ENCODE data around the gene TBC1D21. TPM values are rescaled to one million over a fixed set of nuclear protein-coding genes. Genes with fewer than 3 reads are reported as not detected.

The TBC1D21 gene
- total and polyA plus RNA-seq, 2 of the 8 experiments (the other 6 are each of a cell fraction or from before 2014, with no cell fraction given) = not detected

DNA sequence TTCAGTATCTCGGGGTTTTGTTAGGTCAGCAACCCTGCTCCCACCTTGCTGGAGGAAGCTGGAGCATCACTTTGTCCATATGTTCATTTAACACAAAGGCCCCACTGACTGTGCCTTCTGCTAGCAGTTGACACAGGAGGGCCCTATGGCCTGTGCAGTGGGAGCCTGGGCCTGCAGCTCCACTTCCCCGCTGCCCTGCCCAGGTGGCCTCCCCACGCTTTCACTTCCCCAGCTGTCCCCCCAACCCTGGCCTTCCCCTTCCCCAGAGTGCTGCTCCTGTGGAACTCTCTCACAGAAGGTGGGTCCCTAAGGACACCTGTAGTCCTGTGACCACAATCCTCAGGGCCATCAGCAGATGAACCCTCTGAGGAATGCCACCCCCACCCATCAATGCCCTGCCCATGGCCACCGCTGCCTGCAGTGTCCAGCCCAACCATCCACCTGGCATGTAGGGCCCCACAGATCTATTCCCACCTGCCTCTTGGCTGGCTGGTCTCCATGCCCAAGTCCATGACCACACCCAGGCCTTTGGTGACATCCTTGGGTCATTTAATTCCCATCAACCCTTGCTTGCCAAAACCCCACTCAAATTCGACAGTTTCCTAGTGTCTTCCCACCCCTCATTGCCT, 13.5 kb downstream of the TBC1D21 start (continued):
- TF ChIP-seq NANOG (IDR thresholded peaks at IDR 0.05; ENCODE audit: insufficient read depth, low read depth, low read length, poor library complexity, severe bottlenecking) = no peak
- TF ChIP-seq TBP (IDR thresholded peaks at IDR 0.05; ENCODE audit: low read depth, low read length) = no peak
- no peak for TF ChIP-seq RBBP5 (IDR thresholded peaks at IDR 0.05; ENCODE audit: borderline replicate concordance, low read depth, low read length)

All from H1 (cell line).